ENCODE data around the gene EYS. TPM values are rescaled to one million over a fixed set of nuclear protein-coding genes. Genes with fewer than 3 reads are reported as not detected.

Gene EYS
- total RNA-seq, 1 experiment from 2014 or later: not detected

DNA sequence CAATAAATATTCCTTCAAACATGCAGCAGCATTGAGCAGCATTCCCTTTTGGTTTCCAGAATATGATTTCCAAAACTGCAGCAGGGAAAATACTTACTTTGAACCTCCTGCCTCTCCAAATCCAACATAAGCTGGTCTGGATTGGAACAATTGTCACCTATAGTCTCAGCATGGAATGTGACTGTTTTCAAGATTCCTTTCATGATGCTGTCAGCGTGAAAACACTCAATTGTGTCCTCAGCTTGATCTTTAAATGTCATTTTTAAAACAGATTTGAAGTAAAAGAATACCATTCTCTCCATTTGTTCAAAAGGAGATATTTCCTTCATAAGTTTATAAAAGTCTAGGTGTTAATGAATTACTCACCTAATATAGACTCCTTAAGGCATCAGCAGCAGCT lies 993.9 kb downstream of the EYS start:
- Histone ChIP-seq H2AK5ac (ENCODE audit: insufficient read length, low read length) (no peak overlapping the region), H3K4me1 (ENCODE audit: insufficient read depth, low read length) (peaks cover 2% of the 10 kb centered on the region; the same call in 1 of the 2 replicates), H3T11ph (ENCODE audit: low read length) (no peak overlapping the region), H3K27me3 (ENCODE audit: insufficient read depth, low read length) (no peaks in the 10 kb centered on the region), H3K4ac (ENCODE audit: low read depth, low read length) (no peak overlapping the region), H3K23ac (ENCODE audit: insufficient read length, low read depth, low read length) (no peak overlapping the region), H2AFZ (ENCODE audit: low read length) (no peak overlapping the region), H3K79me1 (ENCODE audit: insufficient read depth, low read depth, low read length, poor library complexity, severe bottlenecking) (no peaks in the 10 kb centered on the region), H3K18ac (ENCODE audit: insufficient read length, low read depth, low read length) (no peak overlapping the region), H2BK120ac (ENCODE audit: low read depth, low read length, poor library complexity, severe bottlenecking) (no peak overlapping the region), H3K9me3 (ENCODE audit: control insufficient read depth, low read depth, low read length) (no peaks in the 10 kb centered on the region), H4K20me1 (ENCODE audit: control insufficient read depth, insufficient read depth, insufficient read length) (no peaks in the 10 kb centered on the region), H2BK12ac (ENCODE audit: insufficient read length, low read depth, low read length) (no peak overlapping the region), H3K9ac (ENCODE audit: extremely low read depth, insufficient read length, low read length) (no peak overlapping the region), H3K23me2 (ENCODE audit: insufficient read length, low read depth, low read length, poor library complexity, severe bottlenecking) (no peaks in the 10 kb centered on the region), H4K91ac (ENCODE audit: insufficient read length, low read depth, low read length) (no peak overlapping the region), H2BK15ac (ENCODE audit: low read depth, low read length) (no peak overlapping the region), H3K4me2 (ENCODE audit: insufficient read depth, insufficient read length, low read length) (no peak overlapping the region), H3K14ac (ENCODE audit: insufficient read depth, low read length) (no peak overlapping the region), H3K79me2 (ENCODE audit: insufficient read depth, low read length) (no peaks in the 10 kb centered on the region), H4K5ac (ENCODE audit: insufficient read length, low read depth, low read length) (no peak overlapping the region), H2BK20ac (ENCODE audit: low read depth, low read length, poor library complexity, severe bottlenecking) (no peak overlapping the region), H2BK5ac (ENCODE audit: insufficient read length, low read length) (no peak overlapping the region), H3K56ac (ENCODE audit: insufficient read length, low read depth, low read length) (no peak overlapping the region), H4K8ac (replicated peaks; ENCODE audit: insufficient read length, low read depth, low read length) (no peak overlapping the region), H3K27ac (ENCODE audit: insufficient read length, low read depth, low read length) (no peak overlapping the region)
- H3K4me1 Mint-ChIP-seq: no peaks in the 10 kb centered on the region
- H3K36me3 Mint-ChIP-seq (ENCODE audit: insufficient read depth in 1 of 3, low read depth in 3 of 3): no peaks in the 10 kb centered on the region; a peak in 1 of 7 replicates
- no CpG with 5 or more reads among the region's 1 CpG for WGBS (ENCODE audit: extremely low coverage, insufficient read length, low lambda C conversion rate)
- H3K9me3 Mint-ChIP-seq: no peaks in the 10 kb centered on the region
- H3K4me3 Mint-ChIP-seq: no peak overlapping the region
- TF ChIP-seq, protein P1, sequence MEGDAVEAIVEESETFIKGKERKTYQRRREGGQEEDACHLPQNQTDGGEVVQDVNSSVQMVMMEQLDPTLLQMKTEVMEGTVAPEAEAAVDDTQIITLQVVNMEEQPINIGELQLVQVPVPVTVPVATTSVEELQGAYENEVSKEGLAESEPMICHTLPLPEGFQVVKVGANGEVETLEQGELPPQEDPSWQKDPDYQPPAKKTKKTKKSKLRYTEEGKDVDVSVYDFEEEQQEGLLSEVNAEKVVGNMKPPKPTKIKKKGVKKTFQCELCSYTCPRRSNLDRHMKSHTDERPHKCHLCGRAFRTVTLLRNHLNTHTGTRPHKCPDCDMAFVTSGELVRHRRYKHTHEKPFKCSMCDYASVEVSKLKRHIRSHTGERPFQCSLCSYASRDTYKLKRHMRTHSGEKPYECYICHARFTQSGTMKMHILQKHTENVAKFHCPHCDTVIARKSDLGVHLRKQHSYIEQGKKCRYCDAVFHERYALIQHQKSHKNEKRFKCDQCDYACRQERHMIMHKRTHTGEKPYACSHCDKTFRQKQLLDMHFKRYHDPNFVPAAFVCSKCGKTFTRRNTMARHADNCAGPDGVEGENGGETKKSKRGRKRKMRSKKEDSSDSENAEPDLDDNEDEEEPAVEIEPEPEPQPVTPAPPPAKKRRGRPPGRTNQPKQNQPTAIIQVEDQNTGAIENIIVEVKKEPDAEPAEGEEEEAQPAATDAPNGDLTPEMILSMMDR (conservative IDR thresholded peaks at IDR 0.05): no peak
- no peak overlapping the region for H3K27ac Mint-ChIP-seq
- no peaks in the 10 kb centered on the region for H3K27me3 Mint-ChIP-seq (ENCODE audit: low read depth)
- DNase-seq: no peak
